Measurements from ENCODE around the gene TADA1.
A peak's percentile ranks its signal among the peaks of the same experiment; 100 is the strongest.

GRCh38 chr1:166875734-166876539, at the start of gene TADA1:
- TF ChIP-seq MAFK (IDR thresholded peaks at IDR 0.05; ENCODE audit: partially characterized antibody) (no peak), CTCF (IDR thresholded peaks at IDR 0.05) (no peak), EP300 (IDR thresholded peaks at IDR 0.05) (no peak), HDAC2 (IDR thresholded peaks at IDR 0.05) (no peak), POLR2A (IDR thresholded peaks at IDR 0.05; ENCODE audit: low read length) (peak; percentile 60), JUN (IDR thresholded peaks at IDR 0.05) (peak in 1 of 2 experiments; percentile 84; a peak in 3 of 5 replicates), RAD21 (conservative IDR thresholded peaks at IDR 0.05 in 1 of 2, IDR thresholded peaks at IDR 0.05 in 1 of 2) (no peak), CBX2 (IDR thresholded peaks at IDR 0.05; ENCODE audit: borderline replicate concordance, low read depth) (no peak), BHLHE40 (IDR thresholded peaks at IDR 0.05; ENCODE audit: low read depth, low read length) (peak; percentile 47; the same call in 1 of the 2 replicates), REST (IDR thresholded peaks at IDR 0.05) (no peak), RNF2 (IDR thresholded peaks at IDR 0.05; ENCODE audit: borderline replicate concordance, low read depth) (no peak), PBX3 (IDR thresholded peaks at IDR 0.05) (no peak), USF2 (IDR thresholded peaks at IDR 0.05) (peak; percentile 97), CEBPB (IDR thresholded peaks at IDR 0.05) (no peak)
